IMR-90 (cell line): ENCODE results near the gene AJM1.

Source experiments
- CEBPB ChIP-seq: IDR thresholded peaks from 2 replicates; pipeline ENCODE4 v1.6.1; 2012; ENCODE audit warnings: low read depth, low read length, improper control_type of control experiment
- CHD1 ChIP-seq: IDR thresholded peaks from 2 replicates; pipeline ENCODE4 v1.6.1; 2012; ENCODE audit warnings: low read depth, low read length, improper control_type of control experiment
- CTCF ChIP-seq: conservative IDR thresholded peaks from 2 replicates; pipeline ENCODE4 v1.5.1; 2012; ENCODE audit warnings: mild to moderate bottlenecking, low read depth, low read length, improper control_type of control experiment
- MAFK ChIP-seq: IDR thresholded peaks from 2 replicates; pipeline ENCODE4 v1.6.1; 2012; ENCODE audit warnings: low read depth, low read length, improper control_type of control experiment
- MAZ ChIP-seq: IDR thresholded peaks from 2 replicates; pipeline ENCODE4 v1.6.1; 2012; ENCODE audit warnings: low read depth, mild to moderate bottlenecking, low read length, improper control_type of control experiment, moderate library complexity, borderline replicate concordance
- POLR2A ChIP-seq: IDR thresholded peaks from 2 replicates; pipeline ENCODE4 v1.6.1; 2012; ENCODE audit warnings: mild to moderate bottlenecking, low read depth, low read length
- RFX5 ChIP-seq: IDR thresholded peaks from 2 replicates; pipeline ENCODE4 v1.8.0; 2012; ENCODE audit warnings: low read depth, mild to moderate bottlenecking, low read length, moderate library complexity
- SMC3 ChIP-seq: fragments of 150-350 bp; IDR thresholded peaks from 2 replicates; pipeline ENCODE4 v1.6.1; 2016; ENCODE audit warnings: low read depth, mild to moderate bottlenecking, antibody characterized with exemption, low read length, moderate library complexity
- USF2 ChIP-seq: fragments of 150-350 bp; IDR thresholded peaks from 2 replicates; pipeline ENCODE4 v1.6.1; 2017; ENCODE audit warnings: mild to moderate bottlenecking, antibody characterized with exemption, low read length, low read depth

- TF ChIP-seq POLR2A = no peak
- TF ChIP-seq CTCF = no peak
- no peak for TF ChIP-seq RFX5
- TF ChIP-seq CHD1 = no peak
- TF ChIP-seq CEBPB = no peak
- TF ChIP-seq SMC3 = no peak
- no peak for TF ChIP-seq MAZ
- TF ChIP-seq USF2 = no peak
- no peak for TF ChIP-seq MAFK
These were observed 47.6 kb downstream of the AJM1 start for GRCh38 chr9:136889858-136890257.
